ENCODE results near the gene TBC1D8B. TPM values are rescaled to one million over a fixed set of nuclear protein-coding genes. Genes with fewer than 3 reads are reported as not detected.

Gene TBC1D8B
- total and polyA plus RNA-seq, 2 of the 8 experiments (the other 6 are each of a cell fraction or from before 2014, with no cell fraction given): 0.91 to 8.4 TPM

DNA sequence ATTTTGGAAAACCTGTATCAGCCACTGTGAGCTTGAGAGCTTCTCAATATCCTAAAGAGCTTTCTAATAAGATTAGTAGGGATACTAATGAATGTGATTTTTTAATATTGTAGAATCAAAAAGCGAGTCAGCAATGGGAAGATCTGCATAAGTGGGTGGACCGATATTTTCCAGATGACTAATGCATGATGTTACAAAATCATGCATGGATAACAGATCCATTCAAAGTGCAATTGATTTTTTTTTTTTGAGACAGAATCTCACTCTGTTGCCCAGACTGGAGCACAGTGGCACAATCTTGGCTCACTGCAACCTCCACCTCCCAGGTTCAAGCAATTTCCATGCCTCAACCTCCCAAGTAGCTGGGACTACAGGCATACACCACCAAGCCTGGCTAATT lies 110.4 kb downstream of the TBC1D8B start:
- 96% methylated on average over 2 of the region's 2 CpGs; no CpG with 5 or more reads in 1 of the 2 experiments for WGBS, 2 experiments (ENCODE audit: extremely low coverage in 1 of 2, insufficient coverage in 1 of 2, insufficient read length in 1 of 2, insufficient replicate concordance in 2 of 2, low coverage in 1 of 2, low lambda C conversion rate in 2 of 2, missing lambda C conversion rate in 1 of 2)
- no peaks in the 10 kb centered on the region for H3K36me3 ChIP-seq (ENCODE audit: control insufficient read depth in 2 of 4, insufficient read depth in 4 of 4, low read length in 3 of 4)
- H3K4me1 ChIP-seq (replicated peaks in 1 of 4; ENCODE audit: control insufficient read depth in 3 of 4, insufficient read depth in 4 of 4, low read length in 3 of 4): no peaks in the 10 kb centered on the region
- no peak overlapping the region for H3K4ac ChIP-seq (replicated peaks; ENCODE audit: insufficient read length, low read depth, low read length)
- DNase-seq (ENCODE audit: low read depth in 1 of 2, low spot score in 2 of 2) (no peak), FAIRE-seq (no peak)
- H3K9me3 ChIP-seq (ENCODE audit: insufficient read depth in 2 of 2, low read depth in 1 of 2, low read length in 1 of 2): no peaks in the 10 kb centered on the region
- H3K23me2 ChIP-seq (ENCODE audit: low read depth, low read length): no peaks in the 10 kb centered on the region
- no peak overlapping the region for H4K91ac ChIP-seq (replicated peaks; ENCODE audit: insufficient read length, low read length)
- no peaks in the 10 kb centered on the region for H3K79me1 ChIP-seq (ENCODE audit: low read depth, low read length)
- H4K20me1 ChIP-seq (replicated peaks in 1 of 2; ENCODE audit: control insufficient read depth in 1 of 2, insufficient read depth in 2 of 2, low read length in 2 of 2): no peaks in the 10 kb centered on the region
- H2BK15ac ChIP-seq (ENCODE audit: low read length): no peak overlapping the region
- H3K27ac ChIP-seq (ENCODE audit: low read depth, low read length): no peak overlapping the region
- ChIA-PET POLR2A (ENCODE audit: partially characterized antibody) (no interaction called here), CTCF (ENCODE audit: partially characterized antibody) (interaction anchor here (1.2 kb wide), 1 partner anchor 8 kb away, joined by 3 read pairs; the partner anchor contains the start of gene CLDN2)
- no peak overlapping the region for H2BK120ac ChIP-seq (replicated peaks; ENCODE audit: low read depth, low read length)
- no peak overlapping the region for H2AK5ac ChIP-seq (ENCODE audit: low read depth, low read length)
- no peaks in the 10 kb centered on the region for H3K27me3 ChIP-seq (replicated peaks in 1 of 4; ENCODE audit: control insufficient read depth in 3 of 4, extremely low read depth in 1 of 4, insufficient read depth in 3 of 4, low read length in 3 of 4)
- no peak overlapping the region for H3K9ac ChIP-seq (replicated peaks in 1 of 4; ENCODE audit: extremely low read depth in 1 of 4, low read depth in 3 of 4, low read length in 3 of 4)
- no peaks in the 10 kb centered on the region for H3K79me2 ChIP-seq (ENCODE audit: control insufficient read depth in 1 of 2, insufficient read depth in 2 of 2, low read length in 2 of 2)
- H3K4me2 ChIP-seq (ENCODE audit: insufficient read depth in 1 of 2, low read depth in 2 of 2, low read length in 2 of 2): no peak overlapping the region
- H2BK5ac ChIP-seq (ENCODE audit: low read depth, low read length): no peak overlapping the region
- no peak overlapping the region for H2BK12ac ChIP-seq (ENCODE audit: low read depth, low read length)
- no peak overlapping the region for H3K23ac ChIP-seq (ENCODE audit: insufficient read length)
- no peak overlapping the region for H3K4me3 ChIP-seq (ENCODE audit: extremely low read depth in 1 of 4, insufficient read depth in 2 of 4, low read depth in 3 of 4, low read length in 4 of 4)
- no peak overlapping the region for H3K18ac ChIP-seq (ENCODE audit: extremely low read depth, low read length)
- no peak overlapping the region for H4K8ac ChIP-seq (ENCODE audit: extremely low read depth, insufficient read depth, low read length)
- no peak overlapping the region for H3K14ac ChIP-seq (ENCODE audit: insufficient read length)
- H4K5ac ChIP-seq (ENCODE audit: insufficient read length, low read depth, low read length): no peak overlapping the region
- H2AFZ ChIP-seq (ENCODE audit: low read length): no peak overlapping the region
- H2BK20ac ChIP-seq (ENCODE audit: low read length): no peak overlapping the region
- no peak overlapping the region for H3K56ac ChIP-seq (replicated peaks; ENCODE audit: insufficient read length, low read depth, low read length)
- TF ChIP-seq, protein P1, sequence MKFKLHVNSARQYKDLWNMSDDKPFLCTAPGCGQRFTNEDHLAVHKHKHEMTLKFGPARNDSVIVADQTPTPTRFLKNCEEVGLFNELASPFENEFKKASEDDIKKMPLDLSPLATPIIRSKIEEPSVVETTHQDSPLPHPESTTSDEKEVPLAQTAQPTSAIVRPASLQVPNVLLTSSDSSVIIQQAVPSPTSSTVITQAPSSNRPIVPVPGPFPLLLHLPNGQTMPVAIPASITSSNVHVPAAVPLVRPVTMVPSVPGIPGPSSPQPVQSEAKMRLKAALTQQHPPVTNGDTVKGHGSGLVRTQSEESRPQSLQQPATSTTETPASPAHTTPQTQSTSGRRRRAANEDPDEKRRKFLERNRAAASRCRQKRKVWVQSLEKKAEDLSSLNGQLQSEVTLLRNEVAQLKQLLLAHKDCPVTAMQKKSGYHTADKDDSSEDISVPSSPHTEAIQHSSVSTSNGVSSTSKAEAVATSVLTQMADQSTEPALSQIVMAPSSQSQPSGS (IDR thresholded peaks at IDR 0.05; ENCODE audit: low read length): no peak
- TF ChIP-seq JUN (IDR thresholded peaks at IDR 0.05; ENCODE audit: low read depth, low read length) (no peak), YY1 (IDR thresholded peaks at IDR 0.05; ENCODE audit: low read depth, low read length) (no peak), SP1 (IDR thresholded peaks at IDR 0.05; ENCODE audit: low read depth, low read length) (no peak), MAFK (IDR thresholded peaks at IDR 0.05; ENCODE audit: low read depth, low read length) (no peak), ZNF274 (IDR thresholded peaks at IDR 0.05; ENCODE audit: borderline replicate concordance, extremely low read depth, low read length) (no peak), RXRA (IDR thresholded peaks at IDR 0.05; ENCODE audit: insufficient read depth, low read depth, low read length) (no peak), SIN3A (conservative IDR thresholded peaks at IDR 0.05 in 1 of 2, IDR thresholded peaks at IDR 0.05 in 1 of 2; ENCODE audit: low read depth in 1 of 2, low read length in 2 of 2) (no peak), BACH1 (IDR thresholded peaks at IDR 0.05; ENCODE audit: low read length) (no peak), EZH2 (IDR thresholded peaks at IDR 0.05; ENCODE audit: low read depth, low read length, severe bottlenecking) (no peak), NANOG (IDR thresholded peaks at IDR 0.05; ENCODE audit: insufficient read depth, low read depth, low read length, poor library complexity, severe bottlenecking) (no peak), CBX8 (IDR thresholded peaks at IDR 0.05; ENCODE audit: borderline replicate concordance, low read depth, low read length) (no peak), KDM4A (IDR thresholded peaks at IDR 0.05; ENCODE audit: low read depth, low read length, severe bottlenecking) (no peak)

All from H1 (cell line).